ENCODE data around the gene CCDC90B. TPM values are rescaled to one million over a fixed set of nuclear protein-coding genes. Genes with fewer than 3 reads are reported as not detected.
"Not testable (repeated sequence)": the region's sequence is repeated elsewhere in the genome, so short reads cannot be mapped to it uniquely, and the experiment has no call there.

Gene CCDC90B
- total and polyA plus RNA-seq, 2 donors (not counting 1 experiment from before 2014, with no cell fraction given), result 66.2 to 109 TPM

DNA sequence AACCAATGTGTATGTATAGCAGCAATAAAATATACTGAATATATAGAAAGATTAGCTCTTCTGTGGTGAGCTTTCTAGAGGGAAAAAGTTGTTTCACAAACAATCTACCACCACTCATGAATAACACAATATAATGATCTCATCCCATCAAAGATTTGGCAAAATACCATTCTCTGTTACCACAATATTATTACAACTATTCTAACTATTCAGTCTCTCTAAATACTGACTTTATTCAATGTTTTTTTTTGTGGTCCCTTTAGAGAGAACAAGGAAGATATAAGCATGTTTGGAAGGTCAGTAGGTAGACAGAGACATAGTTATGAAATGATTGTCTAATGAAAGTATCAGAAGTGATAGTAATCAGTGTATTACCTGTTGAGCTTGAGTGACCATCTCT, 7.8 kb downstream of the CCDC90B start:
- Histone ChIP-seq H3K27me3 (ENCODE audit: control insufficient read depth, insufficient read depth, low read length) (no peaks in the 10 kb centered on the region), H3K9me3 (ENCODE audit: control insufficient read depth, insufficient read depth, low read depth, low read length) (no peaks in the 10 kb centered on the region), H3K4me1 (ENCODE audit: control insufficient read depth, extremely low read depth, insufficient read depth, low read length) (peaks cover 3% of the 10 kb centered on the region), H2AFZ (ENCODE audit: low read length) (no peak overlapping the region), H3K4me2 (ENCODE audit: extremely low read depth, insufficient read depth, low read length) (peak overlapping the region; percentile 8), H4K20me1 (ENCODE audit: control insufficient read depth, extremely low read depth, insufficient read depth, low read length) (no peaks in the 10 kb centered on the region), H3K79me2 (ENCODE audit: control insufficient read depth, insufficient read depth, low read length) (peaks cover 13% of the 10 kb centered on the region), H3K27ac (ENCODE audit: insufficient read depth, low read length) (no peak overlapping the region), H3K36me3 (ENCODE audit: control insufficient read depth, insufficient read depth, low read length) (no peaks in the 10 kb centered on the region), H3K4me3 (replicated peaks in 1 of 4; ENCODE audit: control extremely low read depth in 1 of 4, insufficient read depth in 1 of 4, low read depth in 3 of 4, low read length in 4 of 4) (no peak overlapping the region), H3K9ac (ENCODE audit: insufficient read depth, low read length) (no peak overlapping the region)
- DNase-seq (ENCODE audit: low read depth in 2 of 2), result peak in 1 of 2 donors; percentile 78
- no peak for TF ChIP-seq CTCF (conservative IDR thresholded peaks at IDR 0.05 in 1 of 2, IDR thresholded peaks at IDR 0.05 in 1 of 2; ENCODE audit: low read depth in 1 of 2, low read length in 2 of 2)
- no peak for TF ChIP-seq EZH2 (IDR thresholded peaks at IDR 0.05; ENCODE audit: low read length, missing control alignments)

DNA sequence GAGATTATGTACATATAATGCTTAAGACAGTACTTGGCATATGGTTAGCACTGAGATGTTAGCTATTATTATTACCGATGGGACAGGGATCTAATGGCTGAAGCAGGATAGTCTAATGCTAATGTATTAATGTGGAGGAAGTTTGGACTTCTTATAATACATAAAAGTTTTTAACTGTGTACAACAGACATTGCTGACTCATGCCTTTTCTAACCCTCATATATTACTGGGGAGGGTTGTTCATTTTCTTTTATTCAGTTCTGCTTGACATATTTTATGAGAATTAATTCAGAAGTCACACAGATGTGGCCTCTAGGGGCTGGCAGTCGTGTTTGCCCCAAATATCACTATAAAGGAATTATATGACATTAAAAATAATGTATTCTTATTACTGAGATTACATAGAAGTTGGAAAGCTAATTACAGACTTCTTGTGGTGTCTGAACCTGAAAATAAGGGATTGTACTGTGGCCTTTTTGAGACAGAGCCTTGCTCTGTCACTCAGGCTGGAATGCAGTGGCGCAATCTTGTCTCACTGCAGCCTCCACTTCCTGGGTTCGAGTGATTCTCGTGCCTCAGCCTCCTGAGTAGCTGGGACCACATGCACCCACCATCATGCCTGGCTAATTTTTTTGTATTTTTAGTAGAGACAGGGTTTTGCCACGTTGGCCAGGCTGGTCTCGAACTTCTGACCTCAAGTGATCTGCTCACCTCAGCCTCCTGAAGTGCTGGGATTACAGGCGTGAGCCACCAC, 10.1 kb downstream of the CCDC90B start:
- TF ChIP-seq EZH2 (IDR thresholded peaks at IDR 0.05; ENCODE audit: low read length, missing control alignments), result no peak
- no peak for TF ChIP-seq CTCF (conservative IDR thresholded peaks at IDR 0.05 in 1 of 2, IDR thresholded peaks at IDR 0.05 in 1 of 2; ENCODE audit: low read depth in 1 of 2, low read length in 2 of 2)
- no peak for DNase-seq (ENCODE audit: low read depth in 2 of 2)
- H3K9me3 ChIP-seq (ENCODE audit: control insufficient read depth, insufficient read depth, low read depth, low read length), result no peaks in the 10 kb centered on the region
- H3K4me1 ChIP-seq (ENCODE audit: control insufficient read depth, extremely low read depth, insufficient read depth, low read length), result no peaks in the 10 kb centered on the region
- no peak overlapping the region for H3K4me3 ChIP-seq (replicated peaks in 1 of 4; ENCODE audit: control extremely low read depth in 1 of 4, insufficient read depth in 1 of 4, low read depth in 3 of 4, low read length in 4 of 4)
- no peaks in the 10 kb centered on the region for H3K36me3 ChIP-seq (ENCODE audit: control insufficient read depth, insufficient read depth, low read length)
- peaks cover 4% of the 10 kb centered on the region for H3K79me2 ChIP-seq (ENCODE audit: control insufficient read depth, insufficient read depth, low read length)
- H3K9ac ChIP-seq (ENCODE audit: insufficient read depth, low read length), result no peak overlapping the region
- H3K27me3 ChIP-seq (ENCODE audit: control insufficient read depth, insufficient read depth, low read length), result no peaks in the 10 kb centered on the region
- H3K27ac ChIP-seq (ENCODE audit: insufficient read depth, low read length), result no peak overlapping the region
- no peak overlapping the region for H2AFZ ChIP-seq (ENCODE audit: low read length)
- no peaks in the 10 kb centered on the region for H4K20me1 ChIP-seq (ENCODE audit: control insufficient read depth, extremely low read depth, insufficient read depth, low read length)
- H3K4me2 ChIP-seq (ENCODE audit: extremely low read depth, insufficient read depth, low read length), result no peak overlapping the region

DNA sequence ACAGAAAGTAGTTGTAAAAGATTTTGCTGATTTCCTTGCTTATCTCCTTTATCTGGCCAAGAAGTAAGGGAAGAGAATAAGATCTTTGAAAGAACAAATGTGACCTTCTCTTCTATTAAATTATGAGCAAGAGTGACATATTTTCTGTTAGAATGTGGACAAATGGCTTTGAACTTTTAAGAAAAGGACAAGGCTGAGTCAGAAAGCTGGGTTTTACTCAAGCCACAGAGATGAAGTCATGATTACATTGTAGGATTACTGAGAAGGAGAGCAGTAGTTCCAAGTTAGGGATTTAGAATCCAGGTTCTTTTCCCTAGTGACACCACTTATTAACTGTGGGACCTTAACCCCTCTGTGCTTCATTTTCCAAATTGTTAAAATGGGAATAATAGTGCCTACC, 13.5 kb downstream of the CCDC90B start:
- Histone ChIP-seq H3K36me3 (ENCODE audit: control insufficient read depth, insufficient read depth, low read length) (no peaks in the 10 kb centered on the region), H3K4me3 (replicated peaks in 1 of 4; ENCODE audit: control extremely low read depth in 1 of 4, insufficient read depth in 1 of 4, low read depth in 3 of 4, low read length in 4 of 4) (no peak overlapping the region), H3K79me2 (ENCODE audit: control insufficient read depth, insufficient read depth, low read length) (no peaks in the 10 kb centered on the region), H3K27ac (ENCODE audit: insufficient read depth, low read length) (peak overlapping the region; percentile 13), H3K9ac (ENCODE audit: insufficient read depth, low read length) (no peak overlapping the region), H2AFZ (ENCODE audit: low read length) (no peak overlapping the region), H3K4me1 (ENCODE audit: control insufficient read depth, extremely low read depth, insufficient read depth, low read length) (no peaks in the 10 kb centered on the region), H3K27me3 (ENCODE audit: control insufficient read depth, insufficient read depth, low read length) (no peaks in the 10 kb centered on the region), H3K4me2 (ENCODE audit: extremely low read depth, insufficient read depth, low read length) (peak overlapping the region; percentile 59), H3K9me3 (ENCODE audit: control insufficient read depth, insufficient read depth, low read depth, low read length) (no peaks in the 10 kb centered on the region), H4K20me1 (ENCODE audit: control insufficient read depth, extremely low read depth, insufficient read depth, low read length) (no peaks in the 10 kb centered on the region)
- peak; percentile 75 to 85 for DNase-seq (ENCODE audit: low read depth in 2 of 2)
- TF ChIP-seq CTCF (conservative IDR thresholded peaks at IDR 0.05 in 1 of 2, IDR thresholded peaks at IDR 0.05 in 1 of 2; ENCODE audit: low read depth in 1 of 2, low read length in 2 of 2) (no peak), EZH2 (IDR thresholded peaks at IDR 0.05; ENCODE audit: low read length, missing control alignments) (no peak)

DNA sequence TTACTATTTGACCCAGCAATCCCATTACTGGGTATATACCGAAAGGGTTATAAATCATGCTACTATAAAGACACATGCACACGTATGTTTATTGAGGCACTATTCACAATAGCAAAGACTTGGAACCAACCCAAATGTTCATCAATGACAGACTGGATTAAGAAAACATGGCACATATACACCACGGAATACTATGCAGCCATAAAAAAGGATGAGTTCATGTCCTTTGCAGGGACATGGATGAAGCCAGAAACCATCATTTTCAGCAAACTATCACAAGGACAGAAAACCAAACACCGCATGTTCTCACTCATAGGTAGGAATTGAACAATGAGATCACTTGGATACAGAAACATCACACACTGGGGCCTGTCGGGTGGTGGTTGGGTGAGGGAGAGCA, 14.4 kb downstream of the CCDC90B start:
- H3K4me3 ChIP-seq (replicated peaks in 1 of 4; ENCODE audit: control extremely low read depth in 1 of 4, insufficient read depth in 1 of 4, low read depth in 3 of 4, low read length in 4 of 4); H3K4me2 ChIP-seq (ENCODE audit: extremely low read depth, insufficient read depth, low read length); H2AFZ ChIP-seq (ENCODE audit: low read length); H3K27me3 ChIP-seq (ENCODE audit: control insufficient read depth, insufficient read depth, low read length); H3K4me1 ChIP-seq (ENCODE audit: control insufficient read depth, extremely low read depth, insufficient read depth, low read length); H3K9ac ChIP-seq (ENCODE audit: insufficient read depth, low read length); H3K9me3 ChIP-seq (ENCODE audit: control insufficient read depth, insufficient read depth, low read depth, low read length); H3K79me2 ChIP-seq (ENCODE audit: control insufficient read depth, insufficient read depth, low read length); H3K27ac ChIP-seq (ENCODE audit: insufficient read depth, low read length); H4K20me1 ChIP-seq (ENCODE audit: control insufficient read depth, extremely low read depth, insufficient read depth, low read length); DNase-seq (ENCODE audit: low read depth in 2 of 2); H3K36me3 ChIP-seq (ENCODE audit: control insufficient read depth, insufficient read depth, low read length): not testable (repeated sequence)

GRCh38 chr11:83269080-83269479, 17.1 kb downstream of the CCDC90B start:
- H3K9ac ChIP-seq (ENCODE audit: insufficient read depth, low read length); H3K4me1 ChIP-seq (ENCODE audit: control insufficient read depth, extremely low read depth, insufficient read depth, low read length); DNase-seq (ENCODE audit: low read depth in 2 of 2); H3K4me3 ChIP-seq (replicated peaks in 1 of 4; ENCODE audit: control extremely low read depth in 1 of 4, insufficient read depth in 1 of 4, low read depth in 3 of 4, low read length in 4 of 4); H3K36me3 ChIP-seq (ENCODE audit: control insufficient read depth, insufficient read depth, low read length); H3K27me3 ChIP-seq (ENCODE audit: control insufficient read depth, insufficient read depth, low read length); H4K20me1 ChIP-seq (ENCODE audit: control insufficient read depth, extremely low read depth, insufficient read depth, low read length); H2AFZ ChIP-seq (ENCODE audit: low read length); H3K27ac ChIP-seq (ENCODE audit: insufficient read depth, low read length); H3K9me3 ChIP-seq (ENCODE audit: control insufficient read depth, insufficient read depth, low read depth, low read length); H3K4me2 ChIP-seq (ENCODE audit: extremely low read depth, insufficient read depth, low read length); H3K79me2 ChIP-seq (ENCODE audit: control insufficient read depth, insufficient read depth, low read length): not testable (repeated sequence)
